Measurements from ENCODE around the gene SPATA32. TPM values are rescaled to one million over a fixed set of nuclear protein-coding genes. Genes with fewer than 3 reads are reported as not detected.

The SPATA32 gene
- total RNA-seq, 1 experiment from 2014 or later = 0.48 TPM

DNA sequence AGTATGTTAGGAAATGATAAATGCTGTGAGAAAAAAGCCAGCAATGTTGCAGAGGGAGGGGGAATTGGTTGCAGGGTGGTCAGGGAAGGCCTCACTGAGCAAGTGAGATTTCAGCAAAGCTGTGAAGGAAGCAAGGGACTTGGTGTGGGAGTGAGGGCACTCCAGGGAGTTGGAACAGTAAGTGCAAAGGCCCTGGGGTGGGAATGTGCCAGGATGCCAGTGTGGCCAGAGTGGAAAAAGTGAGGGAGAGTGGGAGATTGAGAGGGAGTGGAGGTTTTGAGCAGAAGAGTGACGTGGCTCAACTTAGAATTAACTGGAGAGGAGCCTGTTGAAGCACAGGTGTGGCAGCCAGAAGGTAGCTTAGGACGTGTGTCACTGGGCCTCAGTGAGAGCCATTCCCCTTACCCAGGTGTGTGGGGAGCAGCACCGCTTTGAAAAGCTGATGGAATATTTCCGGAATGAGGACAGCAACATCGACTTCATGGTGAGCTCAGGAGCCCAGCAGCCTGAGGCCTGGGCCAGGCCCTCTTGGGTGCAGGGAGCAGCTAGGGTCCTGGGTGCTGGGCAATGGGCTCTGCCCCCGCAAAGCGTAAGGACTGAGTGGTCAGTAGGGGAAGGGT, 23.6 kb downstream of the SPATA32 start:
- Histone ChIP-seq H3K4me3 (no peak overlapping the region), H3K27me3 (ENCODE audit: insufficient read depth, low read depth) (no peaks in the 10 kb centered on the region), H3K27ac (no peak overlapping the region), H3F3A (ENCODE audit: insufficient read depth, low read depth) (peaks cover 9% of the 10 kb centered on the region; the same call in 1 of the 2 replicates), H4K20me1 (ENCODE audit: insufficient read depth) (no peaks in the 10 kb centered on the region), H3K4me1 (replicated peaks; ENCODE audit: insufficient read depth) (no peaks in the 10 kb centered on the region), H3K79me2 (ENCODE audit: low read depth) (no peaks in the 10 kb centered on the region), H3K4me2 (no peak overlapping the region), H2AFZ (no peak overlapping the region), H3K36me3 (ENCODE audit: low read depth) (no peaks in the 10 kb centered on the region), H3K9me2 (ENCODE audit: insufficient read depth) (no peaks in the 10 kb centered on the region), H3K9me3 (ENCODE audit: insufficient read depth, low read depth) (no peaks in the 10 kb centered on the region)
- ChIA-PET POLR2A (ENCODE audit: unreplicated experiment) (no interaction called here), CTCF (no interaction called here)
- DNase-seq = no peak
- BruUV-seq (replicated peaks) = no TSS peak
- TF ChIP-seq, protein P1, sequence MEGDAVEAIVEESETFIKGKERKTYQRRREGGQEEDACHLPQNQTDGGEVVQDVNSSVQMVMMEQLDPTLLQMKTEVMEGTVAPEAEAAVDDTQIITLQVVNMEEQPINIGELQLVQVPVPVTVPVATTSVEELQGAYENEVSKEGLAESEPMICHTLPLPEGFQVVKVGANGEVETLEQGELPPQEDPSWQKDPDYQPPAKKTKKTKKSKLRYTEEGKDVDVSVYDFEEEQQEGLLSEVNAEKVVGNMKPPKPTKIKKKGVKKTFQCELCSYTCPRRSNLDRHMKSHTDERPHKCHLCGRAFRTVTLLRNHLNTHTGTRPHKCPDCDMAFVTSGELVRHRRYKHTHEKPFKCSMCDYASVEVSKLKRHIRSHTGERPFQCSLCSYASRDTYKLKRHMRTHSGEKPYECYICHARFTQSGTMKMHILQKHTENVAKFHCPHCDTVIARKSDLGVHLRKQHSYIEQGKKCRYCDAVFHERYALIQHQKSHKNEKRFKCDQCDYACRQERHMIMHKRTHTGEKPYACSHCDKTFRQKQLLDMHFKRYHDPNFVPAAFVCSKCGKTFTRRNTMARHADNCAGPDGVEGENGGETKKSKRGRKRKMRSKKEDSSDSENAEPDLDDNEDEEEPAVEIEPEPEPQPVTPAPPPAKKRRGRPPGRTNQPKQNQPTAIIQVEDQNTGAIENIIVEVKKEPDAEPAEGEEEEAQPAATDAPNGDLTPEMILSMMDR (conservative IDR thresholded peaks at IDR 0.05) = no peak
- TF ChIP-seq EZH2 (IDR thresholded peaks at IDR 0.05; ENCODE audit: low read depth) = no peak
- intact Hi-C loops (cut with micrococcal nuclease; ENCODE audit: unreplicated experiment) = no loop called here

DNA sequence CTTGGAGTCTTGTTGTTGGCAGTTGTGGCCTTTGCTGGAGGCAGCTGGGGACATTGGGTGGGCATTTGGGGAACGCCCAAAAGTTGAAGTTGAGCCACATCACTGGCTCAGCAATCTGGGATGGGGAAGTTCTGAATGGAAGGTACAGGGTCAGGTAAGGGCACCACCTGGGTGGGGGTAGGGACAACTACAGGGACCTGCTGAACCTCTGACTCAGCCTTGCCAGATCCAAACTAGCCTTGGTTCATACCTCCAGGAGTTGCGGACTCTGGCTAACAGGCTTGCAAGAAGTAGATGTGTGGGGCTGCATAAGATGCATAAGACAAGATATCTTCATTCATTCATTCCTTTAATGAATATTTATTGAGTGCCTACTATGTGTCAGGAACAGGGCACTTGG, 24.2 kb downstream of the SPATA32 start:
- H3K27ac ChIP-seq = no peak overlapping the region
- TF ChIP-seq, protein P1 (conservative IDR thresholded peaks at IDR 0.05) = no peak
- no peak for TF ChIP-seq EZH2 (IDR thresholded peaks at IDR 0.05; ENCODE audit: low read depth)
- H3K79me2 ChIP-seq (ENCODE audit: low read depth) = no peaks in the 10 kb centered on the region
- no peaks in the 10 kb centered on the region for H3K36me3 ChIP-seq (ENCODE audit: low read depth)
- no peak for DNase-seq
- H3K4me3 ChIP-seq = no peak overlapping the region
- no peaks in the 10 kb centered on the region for H3K4me1 ChIP-seq (replicated peaks; ENCODE audit: insufficient read depth)
- intact Hi-C loops (cut with micrococcal nuclease; ENCODE audit: unreplicated experiment) = no loop called here
- no peak overlapping the region for H2AFZ ChIP-seq
- no peaks in the 10 kb centered on the region for H3K9me3 ChIP-seq (ENCODE audit: insufficient read depth, low read depth)
- POLR2A ChIA-PET (ENCODE audit: unreplicated experiment) = no interaction called here
- H3K27me3 ChIP-seq (ENCODE audit: insufficient read depth, low read depth) = no peaks in the 10 kb centered on the region
- CTCF ChIA-PET = no interaction called here
- H3K9me2 ChIP-seq (ENCODE audit: insufficient read depth) = no peaks in the 10 kb centered on the region
- H3K4me2 ChIP-seq = no peak overlapping the region
- H4K20me1 ChIP-seq (ENCODE audit: insufficient read depth) = no peaks in the 10 kb centered on the region
- H3F3A ChIP-seq (ENCODE audit: insufficient read depth, low read depth) = peaks cover 9% of the 10 kb centered on the region; the same call in 1 of the 2 replicates
- BruUV-seq (replicated peaks) = no TSS peak

DNA sequence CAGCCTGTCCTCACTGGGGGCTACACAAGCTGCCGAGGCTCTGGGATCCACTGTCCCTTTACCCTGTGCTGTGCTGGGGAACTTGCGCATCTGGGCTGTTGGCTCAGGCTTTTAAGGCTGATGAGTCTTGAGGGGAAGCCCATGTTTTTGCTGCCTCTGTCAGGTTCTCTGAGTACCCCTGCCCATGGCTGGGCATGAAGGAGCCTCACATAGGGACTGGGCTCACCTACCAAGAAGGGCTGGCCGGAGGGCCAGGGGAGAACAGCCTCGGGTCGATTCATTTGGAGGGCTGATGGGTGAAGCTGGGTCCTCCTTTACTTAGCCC, 25.6 kb downstream of the SPATA32 start:
- no peaks in the 10 kb centered on the region for H4K20me1 ChIP-seq (ENCODE audit: insufficient read depth)
- H3K36me3 ChIP-seq (ENCODE audit: low read depth) = no peaks in the 10 kb centered on the region
- no TSS peak for BruUV-seq (replicated peaks)
- no peak overlapping the region for H3K4me2 ChIP-seq
- no peak for DNase-seq
- no peaks in the 10 kb centered on the region for H3K79me2 ChIP-seq (ENCODE audit: low read depth)
- intact Hi-C loops (cut with micrococcal nuclease; ENCODE audit: unreplicated experiment) = no loop called here
- H3F3A ChIP-seq (ENCODE audit: insufficient read depth, low read depth) = peaks cover 11% of the 10 kb centered on the region; the same call in 1 of the 2 replicates
- H3K9me2 ChIP-seq (ENCODE audit: insufficient read depth) = no peaks in the 10 kb centered on the region
- CTCF ChIA-PET = interaction anchor here (0.9 to 1.2 kb wide), 2 partner anchors 17 to 101 kb away, joined by 3 to 17 read pairs; partner anchors contain the start of gene ACBD4
- no peaks in the 10 kb centered on the region for H3K9me3 ChIP-seq (ENCODE audit: insufficient read depth, low read depth)
- H2AFZ ChIP-seq = no peak overlapping the region
- H3K27ac ChIP-seq = no peak overlapping the region
- peaks cover 6% of the 10 kb centered on the region for H3K4me1 ChIP-seq (replicated peaks; ENCODE audit: insufficient read depth)
- H3K4me3 ChIP-seq = no peak overlapping the region
- no peak for TF ChIP-seq EZH2 (IDR thresholded peaks at IDR 0.05; ENCODE audit: low read depth)
- TF ChIP-seq, protein P1 (conservative IDR thresholded peaks at IDR 0.05) = no peak
- no peaks in the 10 kb centered on the region for H3K27me3 ChIP-seq (ENCODE audit: insufficient read depth, low read depth)
- POLR2A ChIA-PET (ENCODE audit: unreplicated experiment) = no interaction called here

Measured in PC-9 (cell line).